Ramos (cell line): ENCODE results near the gene TP53BP1.

ENCODE experiments used
- in situ Hi-C: fragments of 300-500 bp; cut with MboI; formaldehyde crosslinking; loops from one replicate; pipeline ENCODE4 v1.14.3; 2022; ENCODE audit warnings: low sequenced_read_pairs; ENCODE audit not compliant: unreplicated experiment

TP53BP1 gene

GRCh38 chr15:43493703-43494472 is 932 bp upstream of the TP53BP1 start:
- in situ Hi-C loops, result no loop called here

GRCh38 chr15:43492266-43492665 is 690 bp downstream of the TP53BP1 start:
- in situ Hi-C loops, result no loop called here

- in situ Hi-C loops, result no loop called here
Observed at GRCh38 chr15:43489191-43489590, 3.8 kb downstream of the TP53BP1 start.

GRCh38 chr15:43488790-43489189 is 4.2 kb downstream of the TP53BP1 start:
- in situ Hi-C loops, result no loop called here

GRCh38 chr15:43487271-43487895 is 5.6 kb downstream of the TP53BP1 start:
- in situ Hi-C loops, result no loop called here

DNA sequence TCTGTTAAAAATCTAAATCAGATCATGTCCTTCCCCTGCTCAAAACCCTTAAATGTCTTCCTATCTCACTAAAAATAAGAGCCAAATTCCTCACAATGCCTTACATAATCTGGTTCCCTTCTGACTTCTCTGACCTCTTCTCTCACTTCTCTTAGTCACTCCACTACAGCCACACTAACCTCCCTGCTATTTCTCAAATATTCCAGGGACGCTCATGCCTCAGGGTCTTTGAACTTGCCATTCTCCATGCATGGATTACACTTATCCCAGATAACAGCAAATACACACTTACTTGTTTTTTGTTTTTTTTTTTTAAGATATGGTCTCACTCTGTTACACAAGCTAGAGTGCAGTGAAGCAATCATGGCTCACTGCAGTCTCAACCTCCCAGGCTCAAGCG is 8.5 kb downstream of the TP53BP1 start:
- in situ Hi-C loops, result no loop called here

DNA sequence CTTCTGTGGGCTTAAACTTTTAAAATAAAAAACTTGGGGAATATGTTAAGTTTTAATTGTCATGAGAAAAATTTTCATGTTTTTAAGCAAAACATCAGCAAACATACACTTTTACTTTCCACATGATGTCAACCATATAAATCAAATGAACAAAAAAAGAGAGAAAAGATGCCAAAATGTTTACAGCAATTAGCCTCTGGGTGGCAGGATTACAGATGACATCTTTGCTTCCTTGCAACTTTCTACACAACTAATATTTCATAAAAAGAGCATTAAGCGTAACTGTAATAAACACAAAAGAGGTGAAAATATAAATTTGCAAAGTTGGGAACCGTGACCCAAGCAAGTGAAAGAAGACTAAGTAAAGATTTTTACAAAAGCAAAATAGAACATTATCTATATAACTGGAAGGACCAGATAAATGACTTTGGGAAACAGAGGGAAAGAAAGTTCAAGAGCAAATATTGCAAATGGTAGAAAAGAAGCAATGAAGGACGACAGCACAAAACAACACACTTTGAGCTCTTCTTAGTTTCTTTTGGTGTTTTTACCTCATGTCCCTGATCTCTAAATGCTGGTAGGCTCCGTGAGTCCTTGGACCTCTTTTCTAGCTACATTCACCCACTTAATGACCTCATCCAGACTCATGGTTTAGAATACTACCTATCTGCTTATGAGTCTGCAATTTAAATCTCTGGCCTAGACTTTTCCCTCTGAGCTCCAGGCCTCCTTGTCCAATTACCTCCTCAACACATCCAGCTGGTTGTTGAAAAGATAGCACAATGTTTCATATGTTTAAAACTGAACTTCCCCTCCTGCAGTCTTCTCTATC is 9.4 kb downstream of the TP53BP1 start:
- in situ Hi-C loops, result no loop called here

DNA sequence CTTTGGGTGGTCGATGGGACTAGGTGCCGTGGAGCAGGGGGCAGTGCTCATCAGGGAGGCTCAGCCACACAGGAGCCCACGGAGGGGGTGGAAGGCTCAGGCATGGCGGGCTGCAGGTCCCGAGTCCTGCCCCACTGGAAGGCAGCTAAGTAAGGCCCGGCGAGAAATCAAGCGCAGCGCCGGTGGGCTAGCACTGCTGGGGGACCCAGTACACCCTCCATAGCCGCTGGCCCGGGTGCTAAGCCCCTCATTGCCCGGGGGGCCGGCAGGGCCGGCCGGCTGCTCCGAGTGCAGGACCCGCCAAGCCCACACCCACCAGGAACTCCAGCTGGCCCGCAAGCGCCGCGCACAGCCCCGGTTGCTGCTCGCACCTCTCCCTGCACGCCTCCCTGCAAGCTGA is 19.1 kb downstream of the TP53BP1 start:
- in situ Hi-C loops, result no loop called here

- in situ Hi-C loops, result no loop called here
Observed at GRCh38 chr15:43471975-43472374, 21.0 kb downstream of the TP53BP1 start.

DNA sequence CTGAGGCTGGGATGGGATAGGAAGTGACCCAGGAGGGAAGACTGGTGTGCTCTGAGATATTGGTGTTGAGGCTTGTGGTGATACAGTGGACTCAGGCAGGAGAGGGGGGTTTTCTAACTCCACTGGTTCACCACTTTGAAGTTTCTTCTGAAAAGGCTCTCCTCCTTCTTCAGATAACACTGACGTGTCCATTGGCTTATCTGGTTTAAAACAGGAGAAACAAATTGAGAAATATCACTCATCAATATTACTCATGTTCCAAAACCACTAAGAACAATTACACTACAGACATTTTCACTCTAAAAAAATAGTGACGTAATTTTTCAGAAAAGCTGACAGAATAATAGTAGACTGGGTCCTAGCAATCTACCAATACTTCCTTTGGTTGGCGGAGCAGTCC is 23.1 kb downstream of the TP53BP1 start:
- in situ Hi-C loops, result no loop called here

- in situ Hi-C loops, result no loop called here
Observed at GRCh38 chr15:43465100-43465499, 27.9 kb downstream of the TP53BP1 start.

DNA sequence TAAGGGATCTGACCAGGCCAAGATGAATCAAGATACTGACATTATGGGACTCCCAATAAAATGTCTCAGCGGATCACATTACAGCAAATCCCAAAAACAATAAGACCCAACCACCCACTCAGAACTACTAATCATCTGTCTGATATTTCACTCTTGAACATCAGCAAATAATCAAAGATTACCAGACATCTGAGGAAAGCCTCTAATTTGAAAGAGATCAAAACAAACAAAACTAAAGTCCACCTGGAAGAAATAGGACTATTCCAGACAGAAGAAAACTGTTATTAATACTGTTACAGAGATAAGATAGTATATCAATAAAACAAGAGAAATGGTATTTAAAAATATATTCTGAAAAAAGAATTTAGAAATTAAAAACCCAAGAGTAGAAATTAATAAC is 29.0 kb downstream of the TP53BP1 start:
- in situ Hi-C loops, result no loop called here

DNA sequence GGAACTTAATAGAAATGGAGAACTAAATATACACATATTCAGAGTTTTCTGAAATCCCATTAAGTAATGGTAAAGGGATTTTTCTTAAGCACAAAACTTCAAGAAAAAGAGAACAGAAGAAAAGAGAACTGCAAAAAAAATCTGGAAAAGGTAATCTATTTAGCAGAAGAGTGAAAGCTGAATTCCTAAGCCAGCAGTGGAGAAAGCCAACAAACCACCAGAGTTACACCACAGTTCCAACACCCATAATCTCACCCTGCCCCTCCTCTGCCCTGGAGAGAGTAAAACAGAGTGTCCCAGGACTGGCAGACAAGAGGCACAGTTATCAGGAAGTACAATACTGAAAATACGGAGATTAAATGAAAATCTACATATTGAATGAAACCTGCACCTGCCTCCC is 29.4 kb downstream of the TP53BP1 start:
- in situ Hi-C loops, result no loop called here

DNA sequence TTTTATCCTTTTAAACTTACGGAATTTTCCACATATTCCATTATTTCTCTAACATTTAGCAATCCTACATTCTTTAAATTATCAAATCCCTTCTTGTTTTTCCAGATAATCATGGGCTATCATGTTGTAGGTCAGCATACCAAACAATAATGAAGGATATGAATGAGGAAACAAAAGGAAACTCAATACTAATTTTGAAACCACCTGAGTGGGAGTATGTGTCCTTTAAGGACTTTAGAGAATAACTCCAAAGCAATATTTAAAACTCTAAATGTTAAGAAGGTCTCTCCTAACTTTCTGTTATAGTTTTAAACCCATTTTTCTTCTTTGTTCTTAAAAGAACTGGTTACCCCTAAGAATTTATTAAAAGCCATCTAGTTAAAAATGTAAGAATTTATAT is 43.0 kb downstream of the TP53BP1 start:
- in situ Hi-C loops, result no loop called here

- in situ Hi-C loops, result no loop called here
Observed at GRCh38 chr15:43446344-43446743, 46.6 kb downstream of the TP53BP1 start.

GRCh38 chr15:43441316-43441715 is 51.6 kb downstream of the TP53BP1 start:
- in situ Hi-C loops, result no loop called here

DNA sequence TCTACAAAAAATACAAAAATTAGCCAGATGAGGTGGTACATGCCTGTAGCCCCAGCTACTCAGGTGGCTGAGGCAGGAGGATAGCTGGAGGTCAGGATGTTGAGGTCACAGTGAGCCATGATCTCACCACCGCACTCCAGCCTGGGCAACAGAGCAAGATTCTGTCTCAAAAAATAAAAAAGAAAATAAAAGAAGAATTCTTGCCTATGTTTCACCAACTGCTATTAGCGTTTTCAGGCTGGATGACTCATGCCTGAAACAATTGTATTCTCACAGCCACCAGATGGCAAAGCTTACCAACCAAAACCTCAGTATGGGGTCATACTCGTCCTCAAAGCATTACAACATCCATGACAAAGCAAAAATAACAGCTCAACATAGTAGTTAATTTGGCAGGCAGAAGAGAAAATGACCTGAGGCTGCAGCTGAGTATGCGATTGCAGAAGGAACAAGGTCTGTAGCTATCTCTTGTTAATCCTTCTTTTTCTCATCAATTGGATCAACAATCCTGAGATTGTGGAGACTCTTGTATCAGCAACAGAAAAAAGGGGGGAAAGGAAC is 52.2 kb downstream of the TP53BP1 start:
- in situ Hi-C loops, result no loop called here

- in situ Hi-C loops, result no loop called here
Observed at GRCh38 chr15:43439268-43439667, 53.7 kb downstream of the TP53BP1 start.

- in situ Hi-C loops, result no loop called here
Observed at GRCh38 chr15:43436395-43436794, 56.6 kb downstream of the TP53BP1 start.

DNA sequence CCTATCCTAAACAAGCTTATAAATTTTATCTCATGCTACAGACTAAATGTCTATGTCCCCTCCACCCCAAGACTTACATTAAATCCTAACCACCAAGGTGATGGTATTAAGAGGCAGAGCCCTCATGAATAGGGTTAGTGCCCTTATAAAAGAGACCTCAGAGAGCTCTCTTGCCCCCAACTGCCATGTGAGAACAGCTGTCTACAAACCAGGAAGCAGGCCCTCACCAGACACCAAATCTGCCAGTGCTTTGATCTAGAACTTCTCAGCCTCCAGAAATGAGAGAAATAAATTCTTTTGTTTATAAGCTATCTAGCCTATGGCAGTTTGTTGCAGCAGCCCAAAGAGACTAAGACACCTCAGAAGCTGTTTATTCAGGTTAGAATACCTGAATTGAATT is 58.5 kb downstream of the TP53BP1 start:
- in situ Hi-C loops, result no loop called here
